ENCODE results near the gene COL4A1.
"Not testable (repeated sequence)": the region's sequence is repeated elsewhere in the genome, so short reads cannot be mapped to it uniquely, and the experiment has no call there.

The COL4A1 gene

GRCh38 chr13:110128546-110128945 is 178.4 kb downstream of the COL4A1 start:
- no peak for DNase-seq

GRCh38 chr13:110127986-110128511 is 178.9 kb downstream of the COL4A1 start:
- no peak for DNase-seq

GRCh38 chr13:110126391-110126961 is 180.5 kb downstream of the COL4A1 start:
- peak; percentile 32 for DNase-seq

- no peak for DNase-seq
Measured at GRCh38 chr13:110125613-110126272, 181.2 kb downstream of the COL4A1 start.

GRCh38 chr13:110125157-110125556 is 181.8 kb downstream of the COL4A1 start:
- no peak for DNase-seq

GRCh38 chr13:110124201-110124940 is 182.6 kb downstream of the COL4A1 start:
- no peak for DNase-seq

GRCh38 chr13:110123041-110123809 is 183.7 kb downstream of the COL4A1 start:
- DNase-seq, result peak; percentile 57

- no peak for DNase-seq
Measured at GRCh38 chr13:110121422-110122083, 185.4 kb downstream of the COL4A1 start.

- DNase-seq, result no peak
Measured at GRCh38 chr13:110119935-110120905, 186.7 kb downstream of the COL4A1 start.

GRCh38 chr13:110118106-110118505 is 188.9 kb downstream of the COL4A1 start:
- no peak for DNase-seq

- no peak for DNase-seq
Measured at GRCh38 chr13:110116072-110116487, 190.9 kb downstream of the COL4A1 start.

- DNase-seq, result no peak
Measured at GRCh38 chr13:110115591-110115990, 191.4 kb downstream of the COL4A1 start.

- DNase-seq, result no peak
Measured at GRCh38 chr13:110114316-110114715, 192.6 kb downstream of the COL4A1 start.

GRCh38 chr13:110113284-110113764 is 193.6 kb downstream of the COL4A1 start:
- no peak for DNase-seq

- DNase-seq, result not testable (repeated sequence)
Measured at GRCh38 chr13:110112379-110112778, 194.6 kb downstream of the COL4A1 start.

GRCh38 chr13:110110783-110111182 is 196.2 kb downstream of the COL4A1 start:
- no peak for DNase-seq

GRCh38 chr13:110109910-110110309 is 197.0 kb downstream of the COL4A1 start:
- no peak for DNase-seq

- no peak for DNase-seq
Measured at GRCh38 chr13:110109140-110109783, 197.7 kb downstream of the COL4A1 start.

- peak; percentile 83 for DNase-seq
Measured at GRCh38 chr13:110108348-110109139, 198.4 kb downstream of the COL4A1 start.
